CD4-positive, alpha-beta T cell treated with Interleukin-15 for 4 hours (primary cell): ENCODE results near the gene GATA6.
"Not testable (repeated sequence)": the region's sequence is repeated elsewhere in the genome, so short reads cannot be mapped to it uniquely, and the experiment has no call there.

Experiments
- DNase-seq: peaks from one replicate; pipeline ENCODE4 v3.0.0-alpha.2; 2020; ENCODE audit warnings: low spot score

Gene GATA6

DNA sequence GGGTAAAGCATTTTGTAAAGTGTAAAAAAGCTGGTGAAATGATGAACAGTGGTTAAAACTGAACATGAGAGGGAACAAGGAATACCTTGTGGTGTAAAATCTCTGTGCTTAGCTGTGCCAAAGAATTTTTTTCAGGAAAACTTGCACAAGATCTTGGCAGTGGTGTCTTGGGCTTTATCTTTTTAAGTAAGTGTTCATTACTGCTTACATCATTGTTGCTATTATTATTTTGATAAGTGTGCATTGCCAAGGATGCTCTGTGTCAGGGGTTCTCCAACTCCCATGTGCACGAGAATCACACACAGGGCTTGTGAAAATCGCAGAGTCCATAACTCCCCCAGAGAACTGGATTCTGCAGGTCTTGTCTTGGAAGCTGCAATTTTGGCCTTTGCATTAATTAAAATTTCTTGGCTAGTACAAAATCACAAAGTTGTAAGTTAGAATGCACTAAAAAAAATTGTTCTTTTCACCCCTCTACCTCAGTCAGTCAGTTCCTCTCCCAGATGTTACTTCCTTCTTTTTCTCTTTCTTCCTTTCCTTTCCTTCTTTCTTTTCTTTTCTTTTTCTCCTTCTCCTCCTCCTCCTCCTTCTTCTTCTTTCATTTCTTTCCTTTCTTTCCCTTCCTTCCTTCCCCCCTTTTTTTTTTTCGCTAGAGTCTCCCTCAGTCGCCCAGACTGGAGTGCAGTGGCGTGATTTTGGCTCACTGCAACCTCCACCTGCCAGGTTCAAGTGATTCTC lies 37.8 kb downstream of the GATA6 start:
- no peak for DNase-seq

DNA sequence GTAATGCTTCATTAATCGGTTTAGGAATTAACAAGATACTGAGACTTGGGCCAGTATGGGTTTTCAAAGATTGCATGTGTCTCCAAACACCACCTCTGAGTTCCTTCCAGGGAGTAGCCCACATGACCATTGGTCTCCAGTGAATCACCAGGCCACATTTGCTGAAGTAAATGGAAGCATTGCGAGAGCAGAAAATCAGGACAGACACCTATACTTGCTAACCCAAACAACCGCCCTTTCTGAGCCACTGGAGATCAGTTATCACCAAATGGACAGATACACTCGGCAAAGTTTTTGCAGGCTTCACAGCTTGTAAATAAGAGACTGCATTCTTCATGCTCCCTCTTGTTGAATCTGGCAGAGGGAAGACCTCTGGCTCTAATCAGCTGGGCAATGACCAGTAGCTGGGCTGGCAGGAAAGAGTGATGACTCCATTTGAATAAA lies 40.9 kb downstream of the GATA6 start:
- DNase-seq = no peak

DNA sequence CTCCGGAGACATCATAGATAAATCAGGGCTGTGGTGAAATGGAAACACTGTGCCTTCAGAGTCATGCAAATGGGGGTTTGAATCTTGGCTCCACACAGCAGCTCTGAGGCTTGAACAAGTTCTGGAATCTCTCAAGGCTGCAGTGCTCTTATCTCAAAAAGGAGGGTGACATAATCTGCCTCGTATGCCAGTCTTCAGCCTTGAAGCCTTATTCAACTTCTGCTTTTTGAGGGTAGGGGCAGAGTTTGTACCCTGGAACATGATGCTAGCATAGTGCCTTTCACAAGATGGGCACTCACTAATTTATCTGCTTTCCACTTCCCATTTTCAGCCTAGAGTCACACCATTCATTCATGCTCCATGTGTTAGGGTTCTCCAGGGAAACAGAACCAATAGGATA lies 42.3 kb downstream of the GATA6 start:
- no peak for DNase-seq

DNA sequence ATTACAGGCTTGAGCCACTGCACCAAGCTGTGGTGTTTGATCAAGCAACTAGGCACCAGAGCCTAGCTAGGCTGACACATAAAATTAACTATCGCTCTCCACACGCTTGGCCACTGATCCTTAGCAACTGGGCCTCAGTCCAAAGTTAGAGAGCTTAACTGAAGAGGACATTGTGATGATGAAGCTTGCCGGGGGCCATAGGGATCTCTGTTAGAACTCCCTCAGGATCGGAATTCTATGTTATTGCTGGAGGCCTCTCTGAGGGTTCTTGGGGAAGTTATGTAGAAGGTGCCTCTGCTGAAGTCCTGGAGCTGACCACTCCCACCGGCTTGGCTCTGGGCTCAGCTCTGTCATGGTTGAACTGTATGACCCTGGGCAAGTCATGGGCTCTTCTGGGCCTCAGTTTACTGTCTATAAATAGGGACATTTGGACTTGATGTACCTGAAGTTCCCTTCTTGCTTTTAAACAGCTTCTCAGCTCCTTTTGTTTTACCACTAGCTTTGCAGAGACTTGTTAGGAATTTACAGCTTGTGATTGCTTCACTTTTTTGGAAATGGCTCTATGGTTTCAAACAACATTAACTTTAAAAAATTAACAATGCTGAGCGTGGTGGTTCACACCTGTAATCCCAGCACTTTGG lies 44.1 kb downstream of the GATA6 start:
- DNase-seq = no peak

GRCh38 chr18:22214731-22215528 lies 45.5 kb downstream of the GATA6 start:
- DNase-seq = no peak

DNA sequence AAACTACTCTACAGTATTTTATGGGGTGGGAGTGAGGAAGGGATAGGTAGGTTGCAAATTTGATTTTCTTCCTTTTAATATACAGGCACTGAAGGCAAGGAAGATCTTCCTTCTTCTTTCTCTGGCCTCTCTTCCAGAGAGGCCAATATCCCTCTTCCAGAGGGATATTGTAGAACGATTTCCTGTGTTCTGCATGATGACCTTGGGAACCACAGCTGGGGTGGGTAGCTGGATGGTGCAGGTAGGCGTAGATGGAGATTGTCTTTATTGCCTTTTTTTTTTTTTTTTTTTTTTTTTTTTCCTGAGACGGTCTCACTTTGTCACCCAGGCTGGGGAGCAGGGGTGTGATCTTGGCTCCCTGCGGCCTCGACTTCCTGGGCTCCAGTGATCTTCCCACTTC lies 49.4 kb downstream of the GATA6 start:
- no peak for DNase-seq

- DNase-seq = no peak
Measured at GRCh38 chr18:22219568-22220355, 50.4 kb downstream of the GATA6 start.

GRCh38 chr18:22220585-22220984 lies 51.2 kb downstream of the GATA6 start:
- DNase-seq = not testable (repeated sequence)

DNA sequence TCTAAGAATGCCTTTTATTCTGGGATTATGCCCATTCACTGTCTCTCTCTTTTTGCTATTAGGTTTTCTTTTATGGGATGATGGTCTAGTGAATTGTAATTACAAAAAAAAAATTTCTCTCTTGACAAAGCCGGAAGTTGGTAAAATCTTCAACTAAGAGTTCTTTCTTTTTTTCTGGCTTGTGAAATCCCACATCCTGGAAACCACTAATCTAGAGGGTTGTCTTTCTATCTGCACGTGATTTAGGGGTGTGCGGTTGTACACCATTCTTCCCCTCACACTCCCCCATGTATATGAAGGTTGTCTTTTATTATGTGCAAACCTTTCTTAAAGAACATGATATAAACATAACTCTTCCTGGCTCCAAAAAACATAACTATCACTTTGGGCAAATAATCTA lies 52.0 kb downstream of the GATA6 start:
- no peak for DNase-seq

DNA sequence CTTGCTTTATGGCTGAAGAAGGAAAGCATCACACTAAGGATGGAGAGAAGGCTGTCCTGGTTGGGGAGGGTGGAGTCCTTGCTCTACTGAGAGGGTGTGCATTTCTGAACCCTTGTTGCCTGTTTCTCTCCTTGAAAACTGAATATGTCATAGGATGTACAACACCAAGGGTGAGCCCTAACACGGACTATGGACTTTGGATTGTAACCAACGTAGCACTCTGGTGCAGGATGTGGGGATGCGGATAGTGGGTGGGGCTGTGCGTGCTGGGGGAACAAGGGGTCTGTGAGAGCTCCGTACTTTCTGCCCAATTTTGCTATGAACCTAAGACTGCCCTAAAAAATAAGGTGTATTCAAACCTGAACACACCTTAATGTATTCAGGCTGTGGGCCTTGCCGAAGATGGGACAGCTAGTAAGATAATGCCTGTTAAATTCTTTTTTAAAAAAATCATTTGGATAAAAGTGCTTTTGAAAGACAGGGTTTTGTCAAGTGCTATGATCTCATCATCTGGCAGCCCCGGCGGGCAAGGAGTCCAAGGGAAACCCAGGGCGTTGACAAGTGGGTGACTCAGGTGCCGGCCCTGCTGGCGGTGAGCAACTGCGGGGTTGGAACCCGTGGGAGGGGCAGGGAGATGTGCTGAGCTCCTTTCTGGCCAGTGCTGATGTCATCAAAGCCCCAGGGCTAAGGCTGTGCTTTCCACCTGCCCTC lies 54.0 kb downstream of the GATA6 start:
- DNase-seq = no peak

- DNase-seq = no peak
Measured at GRCh38 chr18:22223965-22224322, 54.6 kb downstream of the GATA6 start.

GRCh38 chr18:22224339-22224738 lies 55.0 kb downstream of the GATA6 start:
- no peak for DNase-seq

DNA sequence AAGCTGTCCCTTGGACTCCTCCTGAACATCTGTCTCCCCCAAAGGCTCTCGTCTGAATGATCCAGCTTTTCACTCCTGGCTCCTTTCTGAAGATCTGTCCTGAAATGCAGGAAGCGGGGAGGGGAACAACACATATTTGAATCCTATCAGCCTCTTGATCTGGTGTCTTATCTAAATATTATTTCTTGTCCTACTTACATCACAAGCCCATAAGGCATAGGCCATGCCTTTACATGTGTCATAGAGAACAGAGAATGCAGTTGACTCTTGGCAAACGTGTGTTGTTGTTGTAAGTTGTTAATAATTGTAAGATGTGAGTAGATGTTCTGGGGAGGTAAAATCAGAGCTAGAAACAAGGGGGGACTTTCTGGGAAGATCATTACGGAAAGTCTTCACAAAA lies 57.4 kb downstream of the GATA6 start:
- DNase-seq = no peak

GRCh38 chr18:22228976-22229375 lies 59.6 kb downstream of the GATA6 start:
- DNase-seq = no peak

DNA sequence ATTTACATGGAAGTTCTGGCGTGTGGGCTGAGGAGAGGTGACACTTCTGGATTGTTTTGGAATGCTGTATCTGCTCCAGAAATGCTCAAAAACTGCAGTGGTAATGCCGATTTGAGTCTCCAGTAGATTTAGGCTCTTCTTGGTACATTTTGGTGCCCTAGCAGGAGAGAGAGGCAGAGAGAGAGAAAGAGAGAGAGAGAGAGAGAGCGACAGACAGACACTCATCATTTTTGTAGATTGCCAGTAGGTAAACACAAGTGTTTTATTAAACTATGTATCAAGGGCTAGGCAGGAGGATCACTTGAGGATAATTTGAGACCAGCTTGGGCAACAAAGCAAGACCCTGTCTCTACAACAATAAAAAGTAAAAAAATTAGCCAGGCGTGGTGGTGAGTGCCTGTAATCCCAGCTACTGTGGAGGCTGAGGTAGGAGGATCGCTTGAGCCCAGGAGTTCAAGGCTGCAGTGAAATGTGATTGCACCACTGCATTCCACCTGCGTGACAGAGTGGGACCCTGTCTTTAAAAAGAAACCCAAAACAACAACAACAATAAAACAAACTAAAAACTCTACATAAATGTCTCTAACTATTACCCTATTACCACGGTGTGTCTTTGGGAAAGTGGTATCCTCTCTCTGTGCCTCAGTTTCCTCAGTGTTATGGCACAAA lies 60.2 kb downstream of the GATA6 start:
- DNase-seq = no peak

DNA sequence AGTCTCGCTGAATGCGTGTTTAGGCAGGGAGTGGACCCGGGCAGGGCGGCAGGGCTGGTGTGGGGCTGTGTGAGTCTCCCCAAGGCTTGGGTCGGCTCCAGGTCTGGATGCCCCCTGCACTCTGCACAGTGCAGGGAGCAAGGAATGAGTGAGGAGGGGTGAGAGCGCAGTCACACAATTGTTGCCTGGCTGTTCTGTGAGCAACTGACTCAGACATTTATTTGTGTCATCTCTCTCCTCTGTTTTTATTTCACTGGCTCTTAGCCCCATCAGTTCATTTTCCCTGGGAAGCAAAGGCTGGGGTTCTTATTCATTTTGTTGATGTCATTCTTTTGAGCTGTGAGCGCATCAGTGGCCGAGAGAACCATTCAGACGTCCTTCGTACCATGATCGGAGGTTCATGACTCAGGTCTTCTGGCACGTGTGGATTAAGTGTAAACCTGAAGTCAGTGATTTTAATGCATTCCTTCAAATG lies 61.1 kb downstream of the GATA6 start:
- no peak for DNase-seq

DNA sequence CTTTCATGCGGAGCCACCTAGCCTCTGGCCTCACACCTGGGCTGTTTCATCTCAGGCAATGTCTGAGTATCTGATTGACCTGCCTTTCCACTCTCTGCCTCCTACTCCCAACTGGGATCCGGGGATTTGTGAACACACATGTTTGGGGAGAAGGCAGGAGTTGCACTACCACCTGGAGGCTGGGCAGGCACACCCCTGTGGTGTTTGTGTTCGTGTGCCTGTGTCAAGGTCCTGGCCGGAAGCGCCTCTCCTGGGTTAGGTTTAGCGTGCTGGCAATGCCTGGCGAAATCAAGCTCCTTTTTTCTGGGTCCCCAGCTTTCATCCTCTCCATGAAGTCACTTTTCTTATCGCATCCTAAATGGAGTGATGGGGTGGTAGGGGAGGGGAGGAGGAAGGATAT lies 63.9 kb downstream of the GATA6 start:
- DNase-seq = no peak

DNA sequence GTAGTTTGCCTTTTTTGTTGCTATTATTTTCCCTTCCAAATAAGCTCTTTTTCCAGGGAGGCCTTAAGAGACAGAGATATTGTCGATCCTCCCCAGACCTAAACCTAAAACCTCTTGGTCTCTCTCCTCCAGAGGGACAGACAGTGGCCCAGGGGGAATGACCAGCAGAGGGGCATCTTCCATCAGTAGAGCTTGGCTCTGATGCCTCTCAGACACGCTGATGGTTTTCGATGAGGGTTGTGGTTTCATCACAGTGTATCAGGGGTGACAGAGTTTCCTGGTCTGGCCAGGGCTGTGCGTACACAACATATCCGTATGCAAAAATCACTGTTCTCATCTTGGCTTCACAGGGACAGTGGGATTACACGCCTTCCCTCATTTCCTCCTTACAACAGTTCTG lies 68.6 kb downstream of the GATA6 start:
- peak; percentile 39 for DNase-seq

- no peak for DNase-seq
Measured at GRCh38 chr18:22238681-22239080, 69.3 kb downstream of the GATA6 start.

- DNase-seq = no peak
Measured at GRCh38 chr18:22241921-22242361, 72.6 kb downstream of the GATA6 start.

DNA sequence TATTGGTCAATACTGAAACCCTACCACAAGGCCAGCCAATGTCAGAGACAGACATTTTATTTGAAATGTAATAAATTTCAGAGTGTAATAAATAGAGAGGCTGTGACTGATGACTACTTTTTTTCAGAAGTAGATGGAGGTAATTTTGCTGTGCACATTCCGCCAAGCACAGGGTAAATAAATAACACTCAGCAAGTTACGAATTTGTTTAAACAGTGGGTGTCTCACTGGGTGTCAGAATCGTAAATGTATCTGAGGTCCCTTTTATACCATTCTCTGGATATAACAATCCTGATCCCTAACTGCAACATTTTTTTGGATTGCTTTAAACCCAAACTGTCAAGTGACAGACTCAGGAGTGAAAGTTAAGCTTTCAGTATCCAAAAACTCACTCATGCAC lies 74.1 kb downstream of the GATA6 start:
- no peak for DNase-seq
